Mammary epithelial cell (primary cell): ENCODE results near the gene FAM107B.

ENCODE experiments used
- CTCF ChIP-seq, 2 donors: IDR thresholded peaks in 1 of 2; conservative IDR thresholded peaks in 1 of 2; 2 replicates each; pipeline ENCODE4 v1.5.1; 2011 to 2012; ENCODE audit warnings: inconsistent platforms in 2 of 2, low read length in 2 of 2, mild to moderate bottlenecking in 2 of 2, control low read depth in 1 of 2, low read depth in 1 of 2; ENCODE audit not compliant: insufficient read depth in 1 of 2; ENCODE audit errors: extremely low read depth in 1 of 2
- EZH2 ChIP-seq: IDR thresholded peaks from 2 replicates; pipeline ENCODE4 v1.6.1; 2012; ENCODE audit warnings: low read length, inconsistent platforms, borderline replicate concordance

GRCh38 chr10:14801723-14802122 is 27.0 kb upstream of the FAM107B start:
- no peak for TF ChIP-seq CTCF (conservative IDR thresholded peaks at IDR 0.05 in 1 of 2, IDR thresholded peaks at IDR 0.05 in 1 of 2; ENCODE audit: extremely low read depth in 1 of 2, insufficient read depth in 1 of 2, low read depth in 1 of 2, low read length in 2 of 2)
- TF ChIP-seq EZH2 = no peak
